H1 (cell line): ENCODE measurements around the gene DUOXA2. TPM values are rescaled to one million over a fixed set of nuclear protein-coding genes. Genes with fewer than 3 reads are reported as not detected.

Source experiments
- CTBP2 ChIP-seq: IDR thresholded peaks from 2 replicates; pipeline ENCODE4 v1.7.0; 2011; ENCODE audit warnings: borderline replicate concordance, mild to moderate bottlenecking, moderate library complexity, mixed read lengths, low read length; ENCODE audit not compliant: insufficient read depth, insufficient read length
- E2F6 ChIP-seq: IDR thresholded peaks from 2 replicates; pipeline ENCODE4 v1.6.1; 2012; ENCODE audit warnings: inconsistent platforms
- KDM1A ChIP-seq: fragments of 200-600, 300-600 bp; sonication (generic); IDR thresholded peaks from 2 replicates; pipeline ENCODE4 v1.7.1; 2016; ENCODE audit warnings: mild to moderate bottlenecking, low read length, borderline replicate concordance
- KDM4A ChIP-seq: IDR thresholded peaks from one replicate; pipeline ENCODE4 v1.7.1; 2012; ENCODE audit warnings: low read depth, mild to moderate bottlenecking, moderate library complexity, low read length, inconsistent platforms; ENCODE audit not compliant: severe bottlenecking
- KDM5A ChIP-seq: fragments of 200-600 bp; IDR thresholded peaks from 2 replicates; pipeline ENCODE4 v1.7.1; 2012; ENCODE audit warnings: mild to moderate bottlenecking, low read length, inconsistent platforms, mixed read lengths
- POLR2A ChIP-seq, 2 experiments: IDR thresholded peaks; 1 replicate in 1 of 2; 2 replicates in 1 of 2; pipeline ENCODE4 v1.6.1; 2011; ENCODE audit warnings: low read depth in 2 of 2, low read length in 2 of 2, mild to moderate bottlenecking in 2 of 2; ENCODE audit errors: control extremely low read depth in 1 of 2
- RXRA ChIP-seq: IDR thresholded peaks from 2 replicates; pipeline ENCODE4 v1.6.1; 2011; ENCODE audit warnings: low read depth, mild to moderate bottlenecking, low read length, moderate library complexity; ENCODE audit not compliant: insufficient read depth
- SIRT6 ChIP-seq: IDR thresholded peaks from one replicate; pipeline ENCODE4 v1.7.1; 2012; ENCODE audit warnings: low read length, inconsistent platforms
- SIX5 ChIP-seq: IDR thresholded peaks from 2 replicates; pipeline ENCODE4 v1.6.1; 2011; ENCODE audit warnings: mild to moderate bottlenecking, low read depth, low read length
- TBP ChIP-seq: IDR thresholded peaks from 2 replicates; pipeline ENCODE4 v1.6.1; 2011; ENCODE audit warnings: low read depth, low read length, improper control_type of control experiment
- TEAD4 ChIP-seq: IDR thresholded peaks from 2 replicates; pipeline ENCODE4 v1.6.1; 2012; ENCODE audit warnings: low read depth, low read length, inconsistent platforms, mixed read lengths
- polyA plus RNA-seq, 7 experiments: library from polyadenylated mRNA; depleted of rRNA in 3 of 7; stranded (reverse) in 5 of 7; unstranded in 2 of 7; fragments of >200 nt in 5 of 7; fragments of 200-250 nt in 2 of 7; gene quantifications; 1 replicate in 5 of 7; 2 replicates in 1 of 7; 4 replicates in 1 of 7; pipeline versions ENCODE4 v1.2.1 to v1.2.3, GENCODE V29; 2011 to 2013; ENCODE audit warnings: missing spikeins in 2 of 7, mixed read lengths in 2 of 7
- total RNA-seq: library from RNA; stranded (reverse); fragmentation: NEBNext Ultra II Directional; extraction: Animal tissue kit (Norgen Biotek cat#: 25700); gene quantifications from 2 replicates; pipeline ENCODE4 v1.2.1, GENCODE V29; 2021
- TF ChIP-seq, protein P1 (sequence below): IDR thresholded peaks from 2 replicates; pipeline ENCODE4 v1.6.1; 2012; ENCODE audit warnings: low read length, inconsistent platforms
- TF ChIP-seq, protein P2 (sequence below), 3 experiments: IDR thresholded peaks; 1 replicate in 2 of 3; 2 replicates in 1 of 3; pipeline versions ENCODE4 v1.5.1 to v1.6.1; 2011; ENCODE audit warnings: low read length in 3 of 3, mild to moderate bottlenecking in 3 of 3, inconsistent platforms in 2 of 3, low read depth in 1 of 3, moderate library complexity in 1 of 3; ENCODE audit not compliant: insufficient read depth in 1 of 3; ENCODE audit errors: control extremely low read depth in 1 of 3

The DUOXA2 gene
- total and polyA plus RNA-seq, 2 of the 8 experiments (the other 6 are each of a cell fraction or from before 2014, with no cell fraction given): 0.05 TPM; not detected in 1

GRCh38 chr15:45118131-45118588 is 4.0 kb downstream of the DUOXA2 start (continued):
- TF ChIP-seq CTBP2: no peak
- 0 out of 2 replicates have a peak, but pooled peaks have one; percentile 44 for TF ChIP-seq RXRA
- 0 out of 2 replicates have a peak, but pooled peaks have one; percentile 26 for TF ChIP-seq E2F6
- TF ChIP-seq POLR2A (IDR thresholded peaks at IDR 0.05; ENCODE audit: control extremely low read depth in 1 of 2, low read depth in 2 of 2, low read length in 2 of 2): no peak
- TF ChIP-seq SIRT6: no peak
- peak; percentile 9; the same call in 1 of the 2 replicates for TF ChIP-seq TBP
- no peak for TF ChIP-seq KDM1A
- no peak for TF ChIP-seq KDM4A
- TF ChIP-seq, protein P1, sequence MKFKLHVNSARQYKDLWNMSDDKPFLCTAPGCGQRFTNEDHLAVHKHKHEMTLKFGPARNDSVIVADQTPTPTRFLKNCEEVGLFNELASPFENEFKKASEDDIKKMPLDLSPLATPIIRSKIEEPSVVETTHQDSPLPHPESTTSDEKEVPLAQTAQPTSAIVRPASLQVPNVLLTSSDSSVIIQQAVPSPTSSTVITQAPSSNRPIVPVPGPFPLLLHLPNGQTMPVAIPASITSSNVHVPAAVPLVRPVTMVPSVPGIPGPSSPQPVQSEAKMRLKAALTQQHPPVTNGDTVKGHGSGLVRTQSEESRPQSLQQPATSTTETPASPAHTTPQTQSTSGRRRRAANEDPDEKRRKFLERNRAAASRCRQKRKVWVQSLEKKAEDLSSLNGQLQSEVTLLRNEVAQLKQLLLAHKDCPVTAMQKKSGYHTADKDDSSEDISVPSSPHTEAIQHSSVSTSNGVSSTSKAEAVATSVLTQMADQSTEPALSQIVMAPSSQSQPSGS: no peak
- TF ChIP-seq KDM5A: no peak
- TF ChIP-seq SIX5: no peak; the same call in 1 of the 2 replicates
- TF ChIP-seq, protein P2, sequence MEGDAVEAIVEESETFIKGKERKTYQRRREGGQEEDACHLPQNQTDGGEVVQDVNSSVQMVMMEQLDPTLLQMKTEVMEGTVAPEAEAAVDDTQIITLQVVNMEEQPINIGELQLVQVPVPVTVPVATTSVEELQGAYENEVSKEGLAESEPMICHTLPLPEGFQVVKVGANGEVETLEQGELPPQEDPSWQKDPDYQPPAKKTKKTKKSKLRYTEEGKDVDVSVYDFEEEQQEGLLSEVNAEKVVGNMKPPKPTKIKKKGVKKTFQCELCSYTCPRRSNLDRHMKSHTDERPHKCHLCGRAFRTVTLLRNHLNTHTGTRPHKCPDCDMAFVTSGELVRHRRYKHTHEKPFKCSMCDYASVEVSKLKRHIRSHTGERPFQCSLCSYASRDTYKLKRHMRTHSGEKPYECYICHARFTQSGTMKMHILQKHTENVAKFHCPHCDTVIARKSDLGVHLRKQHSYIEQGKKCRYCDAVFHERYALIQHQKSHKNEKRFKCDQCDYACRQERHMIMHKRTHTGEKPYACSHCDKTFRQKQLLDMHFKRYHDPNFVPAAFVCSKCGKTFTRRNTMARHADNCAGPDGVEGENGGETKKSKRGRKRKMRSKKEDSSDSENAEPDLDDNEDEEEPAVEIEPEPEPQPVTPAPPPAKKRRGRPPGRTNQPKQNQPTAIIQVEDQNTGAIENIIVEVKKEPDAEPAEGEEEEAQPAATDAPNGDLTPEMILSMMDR (IDR thresholded peaks at IDR 0.05; ENCODE audit: control extremely low read depth in 1 of 3, insufficient read depth in 1 of 3, low read depth in 1 of 3, low read length in 3 of 3): peak; percentile 99 to 100 (median 100)
- TF ChIP-seq TEAD4: no peak
